Esophagus squamous epithelium (tissue), 5 donors: Measurements from ENCODE around the gene MYL11. TPM values are rescaled to one million over a fixed set of nuclear protein-coding genes. Genes with fewer than 3 reads are reported as not detected.

Source experiments
- DNase-seq: peaks from one replicate; lab custom pipeline; 2025; lab: John Stamatoyannopoulos, UW
- H3K27ac ChIP-seq, 4 donors: fragments of 200-600 bp; sonication (generic); one replicate each; pipeline ENCODE4 v1.5.1; 2016 to 2019; ENCODE audit warnings: mild to moderate bottlenecking in 1 of 4
- H3K27me3 ChIP-seq, 4 donors: fragments of 200-600 bp; sonication (generic); 1 replicate in 3 of 4; 2 replicates in 1 of 4; pipeline versions ENCODE4 v1.5.1 to v1.6.0; 2017 to 2021; ENCODE audit warnings: antibody characterized with exemption in 1 of 4
- H3K36me3 ChIP-seq, 3 donors: fragments of 200-600 bp; sonication (generic); one replicate each; pipeline ENCODE4 v1.5.1; 2016 to 2019
- H3K4me1 ChIP-seq, 3 donors: fragments of 200-600 bp; sonication (generic); one replicate each; pipeline ENCODE4 v1.5.1; 2017 to 2019
- H3K4me3 ChIP-seq, 4 donors: fragments of 200-600 bp; sonication (generic); 1 replicate in 3 of 4; 2 replicates in 1 of 4; pipeline ENCODE4 v1.5.1; 2016 to 2019; ENCODE audit warnings: mild to moderate bottlenecking in 2 of 4, moderate library complexity in 1 of 4
- H3K9me3 ChIP-seq, 3 donors: fragments of 200-600 bp; sonication (generic); one replicate each; pipeline ENCODE4 v1.5.1; 2016 to 2019
- POLR2A ChIP-seq, 4 donors: fragments of 450-650 bp; IDR thresholded peaks; one replicate each; pipeline ENCODE4 v1.6.1; 2017; ENCODE audit warnings: antibody characterized with exemption in 4 of 4, mild to moderate bottlenecking in 4 of 4, moderate library complexity in 3 of 4
- whole genome bisulfite sequencing, 2 donors: methylation state at CpG; one replicate each; pipeline ENCODE4 v1.1.5; 2018; 5-methylcytosine and 5-hydroxymethylcytosine counted together
- intact Hi-C: fragments of 100-400 bp; cut with DNase I; formaldehyde crosslinking; loops from one replicate; pipeline ENCODE4 v1.15.0; 2022
- total RNA-seq, 4 donors: library from RNA; depleted of rRNA; stranded (reverse); fragments of >200 nt; gene quantifications; one replicate each; pipeline ENCODE4 v1.1.0, GENCODE V29; 2016
- TF ChIP-seq, protein P1 (sequence below), 6 experiments: fragments of 450-650 bp in 4 of 6; fragments of 200-600 bp in 2 of 6; sonication (generic) in 2 of 6; IDR thresholded peaks; one replicate each; pipeline ENCODE4 v1.5.1; 2016 to 2019; ENCODE audit warnings: antibody characterized with exemption in 6 of 6, mild to moderate bottlenecking in 4 of 6, moderate library complexity in 4 of 6
- donor health status: DM: yes; HTN: yes; CAD: no.

The MYL11 gene
- total RNA-seq, 4 donors from 2014 or later = not detected

DNA sequence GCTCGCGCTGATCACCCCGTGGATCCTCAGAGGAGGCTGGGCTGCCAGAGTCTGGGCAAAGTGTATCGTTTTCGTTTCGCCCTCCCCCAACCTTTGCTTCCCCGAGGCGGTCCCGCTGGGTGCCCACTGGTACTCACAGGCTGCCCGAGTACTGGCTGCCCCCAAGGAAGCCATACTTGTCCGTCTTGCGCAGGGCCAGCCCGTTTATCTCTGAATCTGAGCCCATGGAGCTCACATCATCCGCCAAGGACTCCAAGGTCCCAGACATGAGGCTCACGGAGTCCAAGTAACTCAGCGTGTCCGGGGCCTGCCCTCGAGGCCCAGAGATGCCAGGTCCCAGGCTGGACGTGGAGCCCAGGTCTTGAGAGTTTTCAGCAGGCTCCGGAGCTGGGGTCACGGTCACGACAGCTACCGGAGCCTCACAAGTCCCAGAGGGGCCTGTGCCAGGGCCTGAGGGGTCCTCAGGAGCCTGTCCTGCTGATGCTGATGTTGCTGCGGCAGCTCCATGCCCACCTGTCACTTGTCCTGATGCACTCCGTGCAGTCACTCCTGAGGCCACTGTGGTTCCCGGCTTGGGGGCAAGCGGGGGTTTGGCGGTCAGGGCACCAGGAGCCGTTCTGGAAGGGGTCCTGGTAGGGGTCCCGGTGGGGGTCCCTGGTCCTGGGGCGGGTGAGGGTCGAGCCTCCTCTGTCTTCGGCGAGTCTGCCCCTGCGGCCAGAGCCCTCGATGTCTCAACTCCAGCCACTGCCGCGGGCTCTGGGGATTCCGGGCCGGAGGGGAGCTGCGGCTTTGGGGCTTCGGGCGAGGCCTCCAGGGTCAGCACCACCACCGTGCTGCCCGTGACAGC, 5.3 kb upstream of the MYL11 start:
- Histone ChIP-seq H3K4me3 (peak overlapping the region; percentile 64 to 94 (median 74)), H3K4me1 (peaks cover 19 to 60% (median 34%) of the 10 kb centered on the region in 3 donors), H3K36me3 (peaks cover 0 to 26% (median 6%) of the 10 kb centered on the region in 3 donors), H3K27ac (peak overlapping the region; percentile 80 to 98 (median 96)), H3K27me3 (no peaks in the 10 kb centered on the region), H3K9me3 (no peaks in the 10 kb centered on the region)
- no peak for TF ChIP-seq POLR2A (IDR thresholded peaks at IDR 0.05)
- TF ChIP-seq, protein P1, sequence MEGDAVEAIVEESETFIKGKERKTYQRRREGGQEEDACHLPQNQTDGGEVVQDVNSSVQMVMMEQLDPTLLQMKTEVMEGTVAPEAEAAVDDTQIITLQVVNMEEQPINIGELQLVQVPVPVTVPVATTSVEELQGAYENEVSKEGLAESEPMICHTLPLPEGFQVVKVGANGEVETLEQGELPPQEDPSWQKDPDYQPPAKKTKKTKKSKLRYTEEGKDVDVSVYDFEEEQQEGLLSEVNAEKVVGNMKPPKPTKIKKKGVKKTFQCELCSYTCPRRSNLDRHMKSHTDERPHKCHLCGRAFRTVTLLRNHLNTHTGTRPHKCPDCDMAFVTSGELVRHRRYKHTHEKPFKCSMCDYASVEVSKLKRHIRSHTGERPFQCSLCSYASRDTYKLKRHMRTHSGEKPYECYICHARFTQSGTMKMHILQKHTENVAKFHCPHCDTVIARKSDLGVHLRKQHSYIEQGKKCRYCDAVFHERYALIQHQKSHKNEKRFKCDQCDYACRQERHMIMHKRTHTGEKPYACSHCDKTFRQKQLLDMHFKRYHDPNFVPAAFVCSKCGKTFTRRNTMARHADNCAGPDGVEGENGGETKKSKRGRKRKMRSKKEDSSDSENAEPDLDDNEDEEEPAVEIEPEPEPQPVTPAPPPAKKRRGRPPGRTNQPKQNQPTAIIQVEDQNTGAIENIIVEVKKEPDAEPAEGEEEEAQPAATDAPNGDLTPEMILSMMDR (IDR thresholded peaks at IDR 0.05) = no peak
- intact Hi-C loops = no loop called here
- DNase-seq = no peak
- WGBS, 2 donors = 0% methylated on average over 4 to 13 of the region's 45 CpGs

DNA sequence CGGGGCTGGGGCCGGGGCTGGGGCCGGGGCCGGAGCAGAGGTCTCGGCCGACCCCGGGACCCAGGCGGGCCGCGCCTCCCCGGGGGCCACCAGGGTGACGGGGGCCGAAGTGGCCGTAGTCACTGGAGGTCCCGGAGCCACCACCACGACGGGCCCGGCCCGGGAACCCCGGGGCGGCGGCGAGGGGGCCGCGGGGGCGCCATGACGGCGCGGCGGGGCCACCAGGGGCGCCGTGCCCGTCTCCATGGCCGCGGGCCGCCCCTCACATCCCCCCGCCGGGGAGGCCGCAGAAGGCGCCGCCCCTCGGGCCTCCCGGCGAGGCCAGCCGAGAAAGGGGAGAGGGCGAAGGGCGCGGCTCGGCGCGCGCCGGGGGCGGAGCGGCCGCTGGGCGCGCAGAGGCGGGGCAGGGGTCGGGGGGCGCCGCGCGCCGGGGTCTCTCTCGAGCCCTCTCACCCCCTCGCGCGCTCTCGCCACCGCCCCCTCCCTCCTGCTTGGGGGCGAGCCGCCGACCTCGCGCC, 4.6 kb upstream of the MYL11 start:
- H3K9me3 ChIP-seq = no peaks in the 10 kb centered on the region
- peak overlapping the region; percentile 64 to 94 (median 74) for H3K4me3 ChIP-seq
- peak overlapping the region; percentile 80 to 98 (median 96) for H3K27ac ChIP-seq
- TF ChIP-seq POLR2A (IDR thresholded peaks at IDR 0.05) = peak in 1 of 4 donors; percentile 78
- TF ChIP-seq, protein P1 (IDR thresholded peaks at IDR 0.05) = peak in 1 of 6 experiments; percentile 27
- no CpG with 5 or more reads among the region's 76 CpGs for WGBS, 2 donors
- intact Hi-C loops = no loop called here
- H3K27me3 ChIP-seq = no peaks in the 10 kb centered on the region
- H3K36me3 ChIP-seq = peaks cover 0 to 19% (median under 1%) of the 10 kb centered on the region in 3 donors
- DNase-seq = no peak
- H3K4me1 ChIP-seq = peaks cover 19 to 56% (median 34%) of the 10 kb centered on the region in 3 donors

DNA sequence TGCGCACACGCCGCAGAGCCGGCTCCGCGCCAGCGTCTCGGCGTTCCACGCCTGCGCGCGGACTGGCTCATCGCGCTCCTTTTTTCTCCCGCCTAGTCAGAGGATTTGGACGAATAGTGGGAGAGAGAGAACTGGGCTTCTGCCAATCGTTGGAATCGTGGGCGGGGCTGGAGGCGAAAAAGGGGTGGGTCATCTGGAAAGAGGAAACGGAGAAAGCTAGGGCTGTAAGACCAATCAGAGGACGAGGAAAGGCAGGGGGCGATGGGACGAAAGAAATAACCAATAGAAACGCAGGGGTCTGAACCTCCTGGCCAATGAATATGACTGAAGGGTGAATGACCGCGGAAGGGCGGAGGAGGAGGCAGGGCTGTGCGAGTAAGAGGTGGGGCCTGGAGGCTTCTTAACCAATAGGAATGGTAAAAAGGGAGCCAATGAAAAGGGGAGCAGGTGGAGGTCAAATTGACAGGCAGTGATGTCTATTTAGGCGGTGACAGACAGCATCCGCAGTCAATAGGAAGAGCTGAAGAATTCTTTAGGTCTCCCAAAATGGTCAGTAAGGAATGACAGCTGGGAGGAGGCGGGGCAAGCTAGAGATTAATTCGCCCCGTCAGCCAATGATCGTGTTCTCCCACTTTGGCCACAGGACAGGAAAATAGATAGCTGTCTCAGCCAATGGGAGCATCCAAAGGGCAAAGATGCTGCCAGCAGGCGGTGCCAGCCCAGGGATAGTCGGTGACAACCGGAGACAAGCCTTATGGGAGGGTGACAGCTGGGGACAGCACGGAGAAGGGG, 4.0 kb upstream of the MYL11 start, which contains the start of gene TBC1D10B:
TBC1D10B (minus strand) TSS at position 39 of the 792 bp plus-strand sequence. CDS start 311 bp downstream, outside the sequence.
- Histone ChIP-seq H3K9me3 (no peaks in the 10 kb centered on the region), H3K36me3 (peaks cover 0 to 12% (median 0%) of the 10 kb centered on the region in 3 donors), H3K4me3 (peak within 1 kb of the TSS; percentile 64 to 94 (median 74)), H3K4me1 (peaks cover 19 to 50% (median 34%) of the 10 kb centered on the region in 3 donors), H3K27me3 (no peaks in the 10 kb centered on the region), H3K27ac (peak within 1 kb of the TSS; percentile 90 to 98 (median 96))
- intact Hi-C loops = no loop called here
- 0% methylated on average over 24 of the region's 40 CpGs for WGBS, 2 donors
- DNase-seq = peak; percentile 100
- TF ChIP-seq, protein P1 (IDR thresholded peaks at IDR 0.05) = peak in 2 of 6 experiments; percentile 35 to 41
- peak in 3 of 4 donors; percentile 40 to 72 (median 54) for TF ChIP-seq POLR2A (IDR thresholded peaks at IDR 0.05)

DNA sequence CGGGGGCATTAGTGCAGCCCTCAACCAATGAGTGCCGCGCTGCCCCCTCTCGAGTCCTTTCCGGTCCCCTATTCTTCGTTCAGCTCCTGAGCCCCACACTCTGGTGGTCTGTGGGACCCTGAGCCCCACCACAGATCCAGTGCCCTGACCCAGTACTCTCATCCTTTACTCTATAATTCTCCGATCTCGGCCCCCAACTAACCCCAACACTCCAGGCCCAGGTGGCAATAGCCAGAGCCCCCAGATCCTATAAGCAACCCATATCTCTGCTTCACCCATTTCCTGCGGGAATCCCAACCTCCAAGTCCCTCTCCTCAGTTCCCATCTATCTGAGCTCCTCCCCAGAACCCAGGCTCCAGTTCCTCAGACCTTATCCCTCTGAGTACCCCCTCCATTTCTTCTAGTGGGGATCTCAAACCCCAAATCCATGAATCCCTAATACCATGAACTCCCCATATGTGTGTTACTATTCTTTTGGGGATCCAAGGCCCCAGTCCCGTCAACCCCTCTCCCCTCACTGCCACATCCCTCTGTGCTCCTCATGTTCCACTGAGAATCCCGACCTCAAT, 3.3 kb upstream of the MYL11 start:
- TF ChIP-seq, protein P1 (IDR thresholded peaks at IDR 0.05) = no peak
- TF ChIP-seq POLR2A (IDR thresholded peaks at IDR 0.05) = no peak
- DNase-seq = no peak
- Histone ChIP-seq H3K27ac (peak overlapping the region; percentile 80 to 94 (median 88)), H3K27me3 (no peaks in the 10 kb centered on the region), H3K9me3 (no peaks in the 10 kb centered on the region), H3K4me3 (peak overlapping the region; percentile 25 to 69 (median 46)), H3K36me3 (peaks cover 0 to 6% (median 0%) of the 10 kb centered on the region in 3 donors), H3K4me1 (peaks cover 19 to 43% (median 30%) of the 10 kb centered on the region in 3 donors)
- intact Hi-C loops = no loop called here
- WGBS, 2 donors = 20% methylated on average over 11 of the region's 11 CpGs
